NCI-H774 (cell line): Measurements from ENCODE around the gene FBXL5.

Experiments
- DNase-seq: peaks from one replicate; lab custom pipeline; 2025; lab: John Stamatoyannopoulos, UW

Gene FBXL5

GRCh38 chr4:15557786-15558550, 97.2 kb downstream of the FBXL5 start:
- no peak for DNase-seq

- DNase-seq: no peak
Observed at GRCh38 chr4:15556511-15557092, 98.6 kb downstream of the FBXL5 start.
